Measurements from ENCODE around the gene F10. TPM values are rescaled to one million over a fixed set of nuclear protein-coding genes. Genes with fewer than 3 reads are reported as not detected.
A peak's percentile ranks its signal among the peaks of the same experiment; 100 is the strongest.

The F10 gene
- total RNA-seq, 2 experiments from 2014 or later, result not detected

DNA sequence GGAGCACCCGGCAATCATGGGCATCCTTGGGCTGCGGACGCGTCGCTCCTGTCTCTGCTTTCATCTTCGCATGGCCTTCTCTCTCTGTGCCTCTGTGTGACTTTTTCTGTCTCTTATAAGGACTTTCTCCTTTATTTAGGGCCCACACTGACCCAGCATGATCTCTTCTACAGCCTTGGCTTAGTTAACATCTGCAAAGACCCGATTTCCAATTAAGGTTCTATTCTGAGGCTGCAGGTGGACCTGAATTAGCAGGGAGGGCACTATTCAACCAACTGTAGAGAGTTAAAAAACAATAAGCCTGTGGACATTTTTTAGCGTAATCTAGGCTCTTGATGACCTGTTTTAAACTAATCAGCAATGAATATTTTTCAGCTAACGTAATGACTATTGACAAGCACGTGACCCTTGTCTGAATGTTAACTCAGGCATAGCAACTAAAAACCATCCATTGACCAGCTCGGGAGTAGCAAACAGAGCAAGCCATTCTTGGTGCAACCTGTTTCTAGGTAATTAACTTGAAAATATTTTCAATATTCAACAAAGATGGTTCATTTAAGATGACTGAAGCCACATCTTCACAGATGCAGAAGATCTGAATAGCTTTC lies 15.2 kb downstream of the F10 start:
- POLR2A ChIA-PET, result no interaction called here
- Mint-ChIP-seq H3K4me3 (no peak overlapping the region), H3K36me3 (no peaks in the 10 kb centered on the region), H3K9me3 (no peaks in the 10 kb centered on the region), H3K27me3 (peaks cover 42% of the 10 kb centered on the region), H3K4me1 (no peaks in the 10 kb centered on the region), H3K27ac (no peak overlapping the region)
- DNase-seq (no peak), ATAC-seq (ENCODE audit: low read depth) (no peak)

- peaks cover 30% of the 10 kb centered on the region for H3K27me3 Mint-ChIP-seq
- H3K9me3 Mint-ChIP-seq, result no peaks in the 10 kb centered on the region
- no peak overlapping the region for H3K4me3 Mint-ChIP-seq
- no peaks in the 10 kb centered on the region for H3K36me3 Mint-ChIP-seq
- ATAC-seq (ENCODE audit: low read depth), result no peak
- POLR2A ChIA-PET, result no interaction called here
- no peak overlapping the region for H3K27ac Mint-ChIP-seq
- DNase-seq, result no peak
- H3K4me1 Mint-ChIP-seq, result no peaks in the 10 kb centered on the region
Observed at GRCh38 chr13:113138792-113139551, 16.4 kb downstream of the F10 start.

GRCh38 chr13:113139577-113139976 lies 17.0 kb downstream of the F10 start:
- ATAC-seq (ENCODE audit: low read depth) (no peak), DNase-seq (no peak)
- Mint-ChIP-seq H3K4me3 (no peak overlapping the region), H3K27ac (no peak overlapping the region), H3K4me1 (no peaks in the 10 kb centered on the region), H3K36me3 (no peaks in the 10 kb centered on the region), H3K9me3 (no peaks in the 10 kb centered on the region), H3K27me3 (peaks cover 25% of the 10 kb centered on the region)
- POLR2A ChIA-PET, result no interaction called here

- Mint-ChIP-seq H3K9me3 (no peaks in the 10 kb centered on the region), H3K36me3 (no peaks in the 10 kb centered on the region), H3K27me3 (peaks cover 18% of the 10 kb centered on the region), H3K4me3 (no peak overlapping the region), H3K27ac (no peak overlapping the region), H3K4me1 (no peaks in the 10 kb centered on the region)
- POLR2A ChIA-PET, result no interaction called here
- no peak for ATAC-seq (ENCODE audit: low read depth)
- DNase-seq, result no peak
Observed at GRCh38 chr13:113140677-113141600, 18.3 kb downstream of the F10 start.

DNA sequence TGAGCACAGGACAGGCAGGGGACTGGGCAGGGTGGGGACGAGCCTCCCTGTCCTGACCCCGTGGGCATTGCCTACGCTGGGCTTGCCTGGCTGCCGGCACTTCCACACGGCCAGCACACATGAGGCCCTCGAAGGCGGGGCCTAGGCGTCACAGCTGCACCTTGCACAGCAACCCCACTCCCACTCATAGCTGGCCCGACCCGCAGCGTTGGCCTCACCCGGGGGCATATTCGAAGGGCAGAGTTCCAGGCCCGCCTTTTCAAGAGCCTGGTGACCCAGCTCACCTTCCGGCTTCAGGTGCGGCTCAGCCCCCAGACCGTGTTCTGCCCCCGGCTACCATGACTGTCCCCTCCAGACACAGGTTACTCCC lies 19.0 kb downstream of the F10 start:
- H3K4me3 Mint-ChIP-seq, result no peak overlapping the region
- DNase-seq (no peak), ATAC-seq (ENCODE audit: low read depth) (no peak)
- H3K4me1 Mint-ChIP-seq, result no peaks in the 10 kb centered on the region
- H3K27me3 Mint-ChIP-seq, result peaks cover 16% of the 10 kb centered on the region
- no peaks in the 10 kb centered on the region for H3K9me3 Mint-ChIP-seq
- no peak overlapping the region for H3K27ac Mint-ChIP-seq
- POLR2A ChIA-PET, result no interaction called here
- H3K36me3 Mint-ChIP-seq, result no peaks in the 10 kb centered on the region

DNA sequence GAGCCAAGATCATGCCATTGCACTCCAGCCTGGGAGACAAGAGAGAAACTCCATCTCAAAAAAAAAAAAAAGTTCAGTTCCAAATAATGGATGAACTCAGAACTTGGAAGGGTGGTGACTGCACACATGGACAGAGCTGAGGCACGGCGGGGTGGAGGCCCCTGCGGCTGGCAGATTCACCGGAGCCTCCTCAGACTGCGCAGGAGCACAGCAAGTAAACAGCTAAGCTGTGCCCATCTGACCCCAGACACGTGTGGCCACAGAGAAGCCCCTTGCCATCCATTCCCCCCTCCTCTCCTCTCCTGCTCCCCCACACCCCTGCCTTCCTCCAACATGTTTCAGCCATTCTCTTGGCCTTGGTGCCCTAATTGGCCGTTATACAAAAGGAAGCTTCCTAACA lies 20.3 kb downstream of the F10 start:
- no peak for DNase-seq
- POLR2A ChIA-PET, result no interaction called here
- no peaks in the 10 kb centered on the region for H3K4me1 Mint-ChIP-seq
- peaks cover 8% of the 10 kb centered on the region for H3K27me3 Mint-ChIP-seq
- H3K27ac Mint-ChIP-seq, result no peak overlapping the region
- ATAC-seq (ENCODE audit: low read depth), result no peak
- no peak overlapping the region for H3K4me3 Mint-ChIP-seq
- H3K36me3 Mint-ChIP-seq, result no peaks in the 10 kb centered on the region
- no peaks in the 10 kb centered on the region for H3K9me3 Mint-ChIP-seq

DNA sequence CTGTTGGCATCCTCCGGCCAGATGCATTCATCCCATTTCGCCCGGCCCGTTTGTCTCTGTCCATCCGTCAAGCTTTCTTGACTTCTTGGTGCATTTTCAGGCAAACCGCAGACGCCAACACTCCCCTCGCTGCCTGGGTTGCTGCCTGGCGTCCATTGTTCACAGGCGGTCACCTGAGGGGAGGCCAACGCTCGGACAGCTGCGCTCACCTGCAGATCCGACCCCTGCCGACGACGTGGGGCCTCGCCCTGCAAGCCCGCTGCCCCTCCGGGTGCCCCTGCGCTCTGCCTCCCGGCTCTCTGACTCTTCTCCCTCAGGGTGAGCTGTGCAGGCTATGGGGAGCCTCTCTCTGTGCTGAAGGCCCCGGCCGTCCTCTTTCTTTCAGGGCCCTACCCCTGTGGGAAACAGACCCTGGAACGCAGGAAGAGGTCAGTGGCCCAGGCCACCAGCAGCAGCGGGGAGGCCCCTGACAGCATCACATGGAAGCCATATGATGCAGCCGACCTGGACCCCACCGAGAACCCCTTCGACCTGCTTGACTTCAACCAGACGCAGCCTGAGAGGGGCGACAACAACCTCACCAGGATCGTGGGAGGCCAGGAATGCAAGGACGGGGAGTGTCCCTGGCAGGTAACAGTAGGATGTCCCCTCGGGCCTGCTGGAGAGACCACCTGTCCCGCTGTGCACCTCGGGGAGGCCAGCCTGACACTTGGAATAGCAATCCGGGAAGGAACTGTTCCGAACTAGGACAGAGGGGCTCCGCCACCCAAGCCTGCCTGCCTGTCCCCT lies 21.1 kb downstream of the F10 start:
- peaks cover 4% of the 10 kb centered on the region for H3K27me3 Mint-ChIP-seq
- ATAC-seq (ENCODE audit: low read depth) (no peak), DNase-seq (no peak)
- no peak overlapping the region for H3K4me3 Mint-ChIP-seq
- no peaks in the 10 kb centered on the region for H3K4me1 Mint-ChIP-seq
- H3K9me3 Mint-ChIP-seq, result no peaks in the 10 kb centered on the region
- no peaks in the 10 kb centered on the region for H3K36me3 Mint-ChIP-seq
- no peak overlapping the region for H3K27ac Mint-ChIP-seq
- POLR2A ChIA-PET, result no interaction called here

- H3K9me3 Mint-ChIP-seq, result no peaks in the 10 kb centered on the region
- no peaks in the 10 kb centered on the region for H3K27me3 Mint-ChIP-seq
- H3K4me1 Mint-ChIP-seq, result no peaks in the 10 kb centered on the region
- H3K36me3 Mint-ChIP-seq, result no peaks in the 10 kb centered on the region
- POLR2A ChIA-PET, result no interaction called here
- no peak overlapping the region for H3K27ac Mint-ChIP-seq
- no peak for DNase-seq
- no peak for ATAC-seq (ENCODE audit: low read depth)
- no peak overlapping the region for H3K4me3 Mint-ChIP-seq
Observed at GRCh38 chr13:113144255-113144629, 21.6 kb downstream of the F10 start.

DNA sequence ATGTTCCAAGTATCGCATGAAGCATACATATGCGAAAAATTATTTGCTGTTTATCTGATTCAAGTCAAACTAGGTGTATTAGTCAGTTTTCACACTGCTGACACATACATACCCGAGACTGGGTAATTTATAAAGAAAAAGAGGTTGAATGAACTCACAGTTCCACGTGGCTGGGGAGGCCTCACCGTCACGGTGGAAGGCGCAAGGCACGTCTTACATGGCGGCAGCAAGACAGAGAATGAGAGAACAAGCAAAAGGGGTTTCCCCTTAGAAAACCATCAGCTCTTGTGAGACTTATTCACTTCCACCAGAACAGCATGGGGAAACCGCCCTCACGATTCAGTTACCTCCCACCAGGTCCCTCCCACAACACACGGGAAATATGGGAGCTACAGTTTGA lies 22.9 kb downstream of the F10 start:
- Mint-ChIP-seq H3K9me3 (no peaks in the 10 kb centered on the region), H3K27ac (peak overlapping the region; percentile 21), H3K4me3 (no peak overlapping the region), H3K36me3 (no peaks in the 10 kb centered on the region), H3K4me1 (no peaks in the 10 kb centered on the region), H3K27me3 (peaks cover 2% of the 10 kb centered on the region)
- ATAC-seq (ENCODE audit: low read depth), result no peak
- DNase-seq, result no peak
- POLR2A ChIA-PET, result no interaction called here

GRCh38 chr13:113145911-113146598 lies 23.5 kb downstream of the F10 start:
- Mint-ChIP-seq H3K27ac (peak overlapping the region; percentile 21), H3K36me3 (no peaks in the 10 kb centered on the region), H3K9me3 (no peaks in the 10 kb centered on the region), H3K4me1 (no peaks in the 10 kb centered on the region), H3K4me3 (no peak overlapping the region), H3K27me3 (peaks cover 5% of the 10 kb centered on the region)
- POLR2A ChIA-PET, result no interaction called here
- DNase-seq, result no peak
- no peak for ATAC-seq (ENCODE audit: low read depth)

- Mint-ChIP-seq H3K9me3 (no peaks in the 10 kb centered on the region), H3K27ac (no peak overlapping the region), H3K4me1 (no peaks in the 10 kb centered on the region), H3K27me3 (peaks cover 9% of the 10 kb centered on the region), H3K36me3 (no peaks in the 10 kb centered on the region), H3K4me3 (no peak overlapping the region)
- POLR2A ChIA-PET, result no interaction called here
- DNase-seq (no peak), ATAC-seq (ENCODE audit: low read depth) (no peak)
Observed at GRCh38 chr13:113146750-113147149, 24.2 kb downstream of the F10 start.

DNA sequence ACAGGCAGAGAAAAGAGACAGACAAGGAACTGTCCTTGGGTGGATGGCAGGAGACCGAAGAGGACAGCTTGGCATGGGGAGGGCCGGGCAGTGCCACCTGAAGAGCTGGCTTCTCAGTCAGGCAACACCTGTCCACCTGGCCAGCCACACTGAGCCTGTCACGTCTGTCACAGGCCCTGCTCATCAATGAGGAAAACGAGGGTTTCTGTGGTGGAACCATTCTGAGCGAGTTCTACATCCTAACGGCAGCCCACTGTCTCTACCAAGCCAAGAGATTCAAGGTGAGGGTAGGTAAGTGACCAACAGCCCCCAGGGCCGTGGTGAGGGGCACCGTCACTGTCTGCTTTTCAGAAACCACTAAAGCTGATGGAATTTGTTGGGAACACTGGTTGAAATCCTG lies 24.6 kb downstream of the F10 start:
- no peak overlapping the region for H3K4me3 Mint-ChIP-seq
- no peak overlapping the region for H3K27ac Mint-ChIP-seq
- H3K4me1 Mint-ChIP-seq, result peaks cover 2% of the 10 kb centered on the region
- ATAC-seq (ENCODE audit: low read depth) (no peak), DNase-seq (no peak)
- POLR2A ChIA-PET, result no interaction called here
- H3K9me3 Mint-ChIP-seq, result no peaks in the 10 kb centered on the region
- peaks cover 13% of the 10 kb centered on the region for H3K27me3 Mint-ChIP-seq
- no peaks in the 10 kb centered on the region for H3K36me3 Mint-ChIP-seq

GRCh38 chr13:113148407-113148806 lies 25.8 kb downstream of the F10 start:
- no peak overlapping the region for H3K4me3 Mint-ChIP-seq

More at GRCh38 chr13:113148407-113148806, 25.8 kb downstream of the F10 start:
- Mint-ChIP-seq H3K4me1 (peaks cover 9% of the 10 kb centered on the region), H3K36me3 (peaks cover 3% of the 10 kb centered on the region), H3K27me3 (peaks cover 20% of the 10 kb centered on the region), H3K9me3 (no peaks in the 10 kb centered on the region), H3K27ac (no peak overlapping the region)
- no peak for DNase-seq
- POLR2A ChIA-PET, result no interaction called here
- ATAC-seq (ENCODE audit: low read depth), result no peak

Data from activated naive CD8-positive, alpha-beta T cell treated with anti-CD3 and anti-CD28 coated beads, Interleukin-2, amount 10 ng/mL, durations not matched to agents 7 days and 5 days (primary cell).